ENCODE results near the gene PACSIN1.

DNA sequence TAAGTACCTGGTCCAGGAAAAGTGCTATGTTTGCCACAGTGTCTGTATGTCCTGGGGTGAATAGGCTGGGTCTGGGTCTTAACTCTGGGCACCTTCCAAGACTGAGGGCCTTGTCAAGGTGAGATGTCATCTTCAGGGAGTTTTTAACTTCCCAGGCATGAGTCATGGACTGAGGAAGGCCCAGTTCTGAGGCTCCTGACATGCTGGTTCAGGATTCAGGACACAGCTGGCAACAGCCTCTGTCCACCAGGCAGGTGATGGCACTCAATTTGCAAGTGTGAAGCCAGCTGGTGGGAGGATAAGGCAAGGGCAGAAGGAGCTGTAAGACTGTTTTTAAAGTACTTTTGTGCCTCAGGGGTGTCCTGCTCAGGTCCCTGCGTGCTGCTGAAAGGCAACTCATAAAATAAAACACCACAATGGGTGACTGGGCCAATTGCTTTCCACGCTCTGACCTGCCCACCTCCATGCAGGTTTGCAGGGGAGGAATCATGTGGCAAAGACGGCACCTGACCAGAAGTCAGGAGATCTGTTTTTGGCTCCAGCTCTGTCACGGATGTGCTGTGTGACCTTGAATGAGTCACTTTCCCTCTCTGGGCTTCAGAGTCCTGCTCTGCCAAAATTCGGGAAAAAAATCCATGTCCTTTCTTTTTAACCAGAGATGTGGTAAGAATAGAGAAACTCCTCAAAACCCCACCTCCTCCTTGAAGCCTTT, 4.9 kb upstream of the PACSIN1 start:
- TF ChIP-seq, protein P1, sequence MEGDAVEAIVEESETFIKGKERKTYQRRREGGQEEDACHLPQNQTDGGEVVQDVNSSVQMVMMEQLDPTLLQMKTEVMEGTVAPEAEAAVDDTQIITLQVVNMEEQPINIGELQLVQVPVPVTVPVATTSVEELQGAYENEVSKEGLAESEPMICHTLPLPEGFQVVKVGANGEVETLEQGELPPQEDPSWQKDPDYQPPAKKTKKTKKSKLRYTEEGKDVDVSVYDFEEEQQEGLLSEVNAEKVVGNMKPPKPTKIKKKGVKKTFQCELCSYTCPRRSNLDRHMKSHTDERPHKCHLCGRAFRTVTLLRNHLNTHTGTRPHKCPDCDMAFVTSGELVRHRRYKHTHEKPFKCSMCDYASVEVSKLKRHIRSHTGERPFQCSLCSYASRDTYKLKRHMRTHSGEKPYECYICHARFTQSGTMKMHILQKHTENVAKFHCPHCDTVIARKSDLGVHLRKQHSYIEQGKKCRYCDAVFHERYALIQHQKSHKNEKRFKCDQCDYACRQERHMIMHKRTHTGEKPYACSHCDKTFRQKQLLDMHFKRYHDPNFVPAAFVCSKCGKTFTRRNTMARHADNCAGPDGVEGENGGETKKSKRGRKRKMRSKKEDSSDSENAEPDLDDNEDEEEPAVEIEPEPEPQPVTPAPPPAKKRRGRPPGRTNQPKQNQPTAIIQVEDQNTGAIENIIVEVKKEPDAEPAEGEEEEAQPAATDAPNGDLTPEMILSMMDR (IDR thresholded peaks at IDR 0.05; ENCODE audit: poor library complexity, severe bottlenecking): no peak
- TF ChIP-seq SMC3 (conservative IDR thresholded peaks at IDR 0.05; ENCODE audit: poor library complexity) (no peak), MXI1 (conservative IDR thresholded peaks at IDR 0.05; ENCODE audit: poor library complexity, severe bottlenecking) (no peak)
